SJSA1 (cell line): ENCODE data around the gene TMEM269. TPM values are rescaled to one million over a fixed set of nuclear protein-coding genes. Genes with fewer than 3 reads are reported as not detected.
"Not testable (repeated sequence)": the region's sequence is repeated elsewhere in the genome, so short reads cannot be mapped to it uniquely, and the experiment has no call there.

Source experiments
- DNase-seq, 2 experiments: peaks; one replicate each; pipeline ENCODE4 v3.0.0-alpha.2; 2015 to 2020; ENCODE audit warnings: low spot score in 2 of 2, low read depth in 1 of 2
- H3K27ac ChIP-seq: fragments of 250-450 bp; sonication (Bioruptor Pico); 2 replicates; pipeline ENCODE4 v1.5.1; 2020; ENCODE audit warnings: mild to moderate bottlenecking, moderate library complexity
- H3K27me3 ChIP-seq: fragments of 250-450 bp; sonication (Bioruptor Pico); replicated peaks from 2 replicates; pipeline ENCODE4 v1.5.1; 2020; ENCODE audit warnings: mild to moderate bottlenecking, moderate library complexity
- H3K36me3 ChIP-seq: fragments of 250-450 bp; sonication (Bioruptor Pico); 2 replicates; pipeline ENCODE4 v1.5.1; 2020; ENCODE audit warnings: mild to moderate bottlenecking
- H3K4me1 ChIP-seq: fragments of 250-450 bp; sonication (Bioruptor Pico); replicated peaks from 2 replicates; pipeline ENCODE4 v1.6.1; 2021; ENCODE audit warnings: mild to moderate bottlenecking
- H3K4me3 ChIP-seq: fragments of 250-450 bp; sonication (Bioruptor Pico); 2 replicates; pipeline ENCODE4 v1.5.1; 2020; ENCODE audit warnings: mild to moderate bottlenecking
- H3K9me3 ChIP-seq: fragments of 250-450 bp; sonication (Bioruptor Pico); replicated peaks from 2 replicates; pipeline ENCODE4 v1.5.1; 2020; ENCODE audit warnings: mild to moderate bottlenecking
- total RNA-seq: library from RNA; depleted of rRNA; stranded (reverse); fragments of >200 nt; shearing (Covaris generic); gene quantifications from 2 replicates; pipeline ENCODE4 v1.2.3, GENCODE V29; 2014

The TMEM269 gene
- total RNA-seq, 1 experiment from 2014 or later = not detected

DNA sequence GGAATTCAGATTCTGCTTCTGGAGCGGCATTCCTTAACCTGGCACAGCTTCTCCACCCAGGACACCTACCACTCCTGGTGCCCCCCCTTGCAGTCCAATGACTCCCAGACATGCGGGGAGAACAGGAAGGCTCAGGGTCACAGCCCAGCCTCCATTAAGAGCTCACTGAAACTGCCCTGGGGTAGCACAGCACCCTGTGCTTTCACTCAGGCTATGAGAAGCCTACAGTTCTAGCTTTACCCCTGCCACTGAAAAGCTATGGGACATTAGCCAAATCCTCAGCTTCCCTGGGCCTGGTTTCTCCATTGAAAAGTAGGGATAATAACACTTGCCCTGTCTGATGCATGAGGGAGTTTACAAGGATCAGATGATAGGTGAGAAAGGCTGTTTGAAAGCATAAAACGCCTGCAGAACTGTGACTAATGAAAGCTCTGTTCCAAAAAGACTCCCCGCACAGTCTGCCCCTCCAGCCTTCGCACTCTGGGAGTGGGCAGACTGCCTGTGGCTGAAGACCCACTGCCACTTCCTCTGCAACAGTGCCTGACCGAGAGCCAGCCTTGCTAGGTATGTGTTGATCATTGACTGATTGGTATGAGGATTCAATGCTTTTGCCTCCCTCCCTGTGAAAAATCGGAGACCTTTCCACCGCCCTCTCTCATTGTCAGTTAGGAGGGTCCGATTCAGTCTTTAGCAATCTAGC, 42.0 kb upstream of the TMEM269 start:
- no peaks in the 10 kb centered on the region for H3K27me3 ChIP-seq
- DNase-seq = no peak
- H3K9me3 ChIP-seq = no peaks in the 10 kb centered on the region
- no peaks in the 10 kb centered on the region for H3K4me1 ChIP-seq
- no peak overlapping the region for H3K4me3 ChIP-seq
- H3K27ac ChIP-seq = no peak overlapping the region
- peaks cover 24% of the 10 kb centered on the region for H3K36me3 ChIP-seq

- H3K9me3 ChIP-seq = no peaks in the 10 kb centered on the region
- peaks cover 32% of the 10 kb centered on the region for H3K36me3 ChIP-seq
- H3K4me3 ChIP-seq = no peak overlapping the region
- no peak overlapping the region for H3K27ac ChIP-seq
- no peak for DNase-seq
- no peaks in the 10 kb centered on the region for H3K27me3 ChIP-seq
- H3K4me1 ChIP-seq = no peaks in the 10 kb centered on the region
Observed at GRCh38 chr1:42743317-42744147, 41.3 kb upstream of the TMEM269 start.

- peaks cover 38% of the 10 kb centered on the region for H3K36me3 ChIP-seq
- H3K4me1 ChIP-seq = no peaks in the 10 kb centered on the region
- no peaks in the 10 kb centered on the region for H3K27me3 ChIP-seq
- no peak overlapping the region for H3K4me3 ChIP-seq
- no peaks in the 10 kb centered on the region for H3K9me3 ChIP-seq
- DNase-seq = no peak
- H3K27ac ChIP-seq = no peak overlapping the region
Observed at GRCh38 chr1:42744148-42744413, 40.7 kb upstream of the TMEM269 start.

DNA sequence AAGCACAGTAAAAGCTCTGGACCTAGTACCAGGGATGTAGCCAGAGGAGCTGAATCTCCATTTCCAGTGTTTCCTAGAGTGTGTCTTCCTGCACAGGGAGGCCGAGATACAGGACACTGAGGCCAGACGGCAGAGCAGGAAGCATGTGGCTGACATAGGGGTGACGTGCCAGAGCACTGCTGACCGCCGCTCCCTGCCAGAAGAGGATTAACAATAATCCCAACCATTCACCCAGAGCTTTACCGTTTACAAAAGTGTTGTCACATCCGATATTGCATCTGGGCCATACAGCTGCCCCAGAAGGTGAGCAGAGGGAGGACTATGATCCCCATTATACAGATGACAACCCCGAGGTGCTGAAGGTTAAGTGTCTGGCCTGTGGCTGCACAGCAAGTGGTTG, 38.9 kb upstream of the TMEM269 start:
- Histone ChIP-seq H3K27me3 (no peaks in the 10 kb centered on the region), H3K36me3 (peaks cover 50% of the 10 kb centered on the region), H3K4me3 (no peak overlapping the region), H3K9me3 (no peaks in the 10 kb centered on the region), H3K4me1 (no peaks in the 10 kb centered on the region), H3K27ac (no peak overlapping the region)
- DNase-seq = peak in 1 of 2 experiments; percentile 27

DNA sequence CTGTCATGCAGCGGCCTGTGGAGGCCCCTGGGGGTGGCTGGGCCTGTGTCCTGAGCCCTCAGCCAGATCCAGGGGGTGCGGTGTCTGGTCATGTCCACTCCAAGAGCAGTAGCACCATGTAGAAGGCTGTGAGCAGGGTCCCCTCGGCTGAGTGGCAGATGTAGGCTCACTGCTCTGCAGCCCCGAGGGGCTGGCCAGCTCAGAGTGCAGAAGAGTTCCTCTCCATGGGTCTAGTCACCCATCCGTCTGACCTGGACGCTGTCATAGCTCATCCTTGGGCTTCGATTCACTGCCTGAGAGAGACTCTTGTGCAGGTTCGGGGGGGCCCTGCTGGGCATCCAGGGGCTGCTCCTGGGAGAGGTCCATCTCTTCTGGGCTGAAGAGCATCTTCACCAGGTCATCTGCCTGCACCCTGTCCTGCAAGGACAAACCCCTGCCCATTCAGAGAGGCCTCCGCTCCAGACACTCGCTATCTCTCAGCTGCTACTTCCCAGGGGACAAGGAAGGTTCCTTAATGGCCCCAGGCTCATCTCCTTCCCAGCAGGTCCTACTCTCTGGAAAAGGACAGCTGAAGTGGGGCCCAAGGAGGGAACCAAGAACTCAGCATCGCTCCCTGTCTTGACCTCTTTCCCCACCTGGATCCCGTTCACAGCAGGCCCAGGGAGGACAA, 38.2 kb upstream of the TMEM269 start:
- Histone ChIP-seq H3K4me3 (no peak overlapping the region), H3K27ac (no peak overlapping the region), H3K27me3 (no peaks in the 10 kb centered on the region), H3K4me1 (no peaks in the 10 kb centered on the region), H3K36me3 (peaks cover 51% of the 10 kb centered on the region), H3K9me3 (no peaks in the 10 kb centered on the region)
- peak in 1 of 2 experiments; percentile 33 for DNase-seq

- Histone ChIP-seq H3K36me3 (peaks cover 57% of the 10 kb centered on the region), H3K27me3 (no peaks in the 10 kb centered on the region), H3K27ac (no peak overlapping the region), H3K4me3 (no peak overlapping the region), H3K9me3 (no peaks in the 10 kb centered on the region), H3K4me1 (no peaks in the 10 kb centered on the region)
- DNase-seq = peak in 1 of 2 experiments; percentile 23
Observed at GRCh38 chr1:42747125-42747524, 37.7 kb upstream of the TMEM269 start.

DNA sequence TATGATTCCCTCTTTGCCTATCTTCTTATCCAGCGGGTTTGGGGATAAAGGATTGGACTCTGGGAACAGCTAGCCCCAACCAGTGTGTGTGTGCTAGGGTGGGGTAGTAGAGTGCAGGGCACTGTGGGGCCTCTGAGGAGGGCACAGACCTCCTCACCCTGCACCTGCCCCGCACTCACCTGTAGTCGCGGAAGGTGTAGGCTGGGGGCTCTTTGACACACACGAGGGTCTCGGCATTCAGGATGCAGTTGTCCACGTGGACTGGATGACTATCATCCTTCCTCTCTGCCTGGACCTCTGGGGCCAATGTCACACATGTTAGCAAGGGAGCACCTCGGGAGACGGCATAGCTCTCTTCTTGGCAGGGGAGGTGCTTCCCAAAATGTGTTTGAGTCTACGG, 36.8 kb upstream of the TMEM269 start:
- Histone ChIP-seq H3K4me1 (no peaks in the 10 kb centered on the region), H3K9me3 (no peaks in the 10 kb centered on the region), H3K27me3 (no peaks in the 10 kb centered on the region), H3K36me3 (peaks cover 66% of the 10 kb centered on the region), H3K4me3 (no peak overlapping the region), H3K27ac (no peak overlapping the region)
- no peak for DNase-seq

DNA sequence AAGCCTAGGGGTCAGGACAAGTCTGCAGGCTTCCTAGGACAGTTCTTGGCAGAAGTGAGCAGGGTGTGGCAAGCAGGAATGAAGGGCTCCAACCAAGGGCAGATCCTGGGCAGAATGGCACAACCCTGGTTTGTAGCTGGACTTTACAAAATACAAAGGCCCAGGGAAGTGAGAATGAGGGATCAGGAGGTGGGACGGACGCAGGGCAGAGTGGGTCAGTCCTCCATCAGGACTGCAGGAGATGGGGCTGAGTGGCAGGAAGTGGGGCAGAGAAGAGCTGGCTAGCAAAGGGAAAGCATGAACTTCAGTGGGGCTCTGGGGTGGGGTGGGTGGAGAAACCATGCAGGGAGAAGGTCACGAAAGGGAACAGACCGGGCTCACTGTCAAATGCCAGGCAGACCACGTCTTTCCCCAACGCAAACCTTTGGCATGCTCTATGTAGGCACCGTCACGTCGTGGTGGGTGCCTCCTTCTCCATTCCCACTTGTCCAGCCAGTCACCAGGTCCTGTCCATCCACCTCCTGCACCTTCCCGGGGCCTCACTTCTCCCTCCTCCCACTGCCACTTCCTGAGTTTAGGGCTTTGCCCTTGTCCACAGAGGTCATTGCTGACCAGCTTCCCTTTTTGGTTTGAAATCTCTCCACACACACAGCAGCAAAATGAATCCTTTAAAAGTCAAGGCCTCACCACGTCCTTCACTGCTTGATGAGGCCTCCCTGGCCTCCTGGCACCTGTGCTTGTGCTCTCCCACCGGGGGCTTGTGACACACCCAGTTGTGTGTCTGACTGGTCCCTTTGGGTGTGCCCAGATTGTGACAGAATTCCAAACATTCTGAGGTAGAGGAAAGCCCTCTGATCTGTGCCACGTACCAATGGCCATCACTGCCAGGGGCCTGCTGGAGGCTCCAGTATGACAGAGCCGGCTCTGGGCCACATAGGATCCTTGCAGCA, 36.1 kb upstream of the TMEM269 start:
- H3K9me3 ChIP-seq = no peaks in the 10 kb centered on the region
- H3K27me3 ChIP-seq = no peaks in the 10 kb centered on the region
- H3K4me1 ChIP-seq = peaks cover 4% of the 10 kb centered on the region
- H3K27ac ChIP-seq = no peak overlapping the region
- H3K36me3 ChIP-seq = peaks cover 73% of the 10 kb centered on the region
- no peak for DNase-seq
- no peak overlapping the region for H3K4me3 ChIP-seq

DNA sequence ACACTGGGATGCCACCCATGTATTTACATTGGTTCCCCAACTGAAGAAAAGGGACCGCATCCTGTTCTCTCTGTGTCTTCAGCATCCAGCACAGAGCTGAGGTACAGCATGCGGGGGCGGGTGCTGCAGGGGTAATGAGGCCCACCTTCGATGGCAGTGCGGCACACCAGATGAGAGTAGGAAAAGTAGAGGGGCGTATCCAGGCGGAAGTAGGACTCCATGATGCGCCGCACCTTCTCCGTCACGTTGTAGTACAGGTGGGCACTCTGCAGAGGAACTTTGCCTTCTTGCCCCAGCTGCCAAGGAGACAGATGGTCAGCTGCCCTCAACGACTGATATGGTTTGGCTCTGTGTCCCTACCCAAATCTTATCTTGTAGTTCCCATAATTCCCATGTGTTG, 34.8 kb upstream of the TMEM269 start:
- no peak overlapping the region for H3K4me3 ChIP-seq
- H3K27me3 ChIP-seq = no peaks in the 10 kb centered on the region
- DNase-seq = no peak
- H3K9me3 ChIP-seq = no peaks in the 10 kb centered on the region
- H3K27ac ChIP-seq = no peak overlapping the region
- H3K36me3 ChIP-seq = peaks cover 86% of the 10 kb centered on the region
- peaks cover 4% of the 10 kb centered on the region for H3K4me1 ChIP-seq

GRCh38 chr1:42751511-42752070, 33.2 kb upstream of the TMEM269 start:
- peaks cover 89% of the 10 kb centered on the region for H3K36me3 ChIP-seq
- H3K27ac ChIP-seq, H3K4me1 ChIP-seq: not testable (repeated sequence)

GRCh38 chr1:42752284-42752683, 32.5 kb upstream of the TMEM269 start:
- Histone ChIP-seq H3K4me1 (peaks cover 4% of the 10 kb centered on the region), H3K27ac (no peak overlapping the region; the same call in 1 of the 2 replicates), H3K4me3 (no peak overlapping the region), H3K27me3 (no peaks in the 10 kb centered on the region), H3K36me3 (peaks cover 89% of the 10 kb centered on the region), H3K9me3 (no peaks in the 10 kb centered on the region)
- DNase-seq = peak in 1 of 2 experiments; percentile 33

More at GRCh38 chr1:42751511-42752070, 33.2 kb upstream of the TMEM269 start:
- DNase-seq = peak in 1 of 2 experiments; percentile 11
- not testable (repeated sequence) for H3K9me3 ChIP-seq, H3K4me3 ChIP-seq, H3K27me3 ChIP-seq

GRCh38 chr1:42753070-42753469, 31.7 kb upstream of the TMEM269 start:
- DNase-seq = no peak
- peak overlapping the region; percentile 42; the same call in 1 of the 2 replicates for H3K27ac ChIP-seq
- no peak overlapping the region for H3K4me3 ChIP-seq
- peaks cover 89% of the 10 kb centered on the region for H3K36me3 ChIP-seq
- peaks cover 4% of the 10 kb centered on the region for H3K4me1 ChIP-seq
- no peaks in the 10 kb centered on the region for H3K27me3 ChIP-seq
- no peaks in the 10 kb centered on the region for H3K9me3 ChIP-seq
